GM23338 (cell line): ENCODE results near the gene PARP11. TPM values are rescaled to one million over a fixed set of nuclear protein-coding genes. Genes with fewer than 3 reads are reported as not detected.

Experiments
- EZH2phosphoT487 ChIP-seq: fragments of 200-600 bp; sonication (generic); IDR thresholded peaks from one replicate; pipeline ENCODE4 v1.8.1; 2018; ENCODE audit warnings: antibody characterized with exemption; ENCODE audit not compliant: unreplicated experiment
- ZNF331 ChIP-seq: fragments of 250-450 bp; sonication (Bioruptor Pico); IDR thresholded peaks from 2 replicates; pipeline ENCODE4 v1.5.0; 2020; ENCODE audit warnings: low read depth, mild to moderate bottlenecking, moderate library complexity
- ZNF462 ChIP-seq: fragments of 250-450 bp; sonication (Bioruptor Pico); IDR thresholded peaks from 2 replicates; pipeline ENCODE4 v1.5.0; 2020; ENCODE audit warnings: mild to moderate bottlenecking, moderate library complexity
- polyA plus RNA-seq: library from polyadenylated mRNA; unstranded; fragments of >200 nt; fragmentation: Nextera tagmentation; extraction: Ambion mirVana; gene quantifications from 2 replicates; pipeline ENCODE4 v1.2.1, GENCODE V29; 2016
- total RNA-seq: library from RNA; depleted of rRNA; stranded (reverse); fragments of >200 nt; shearing (Covaris generic); gene quantifications from 2 replicates; pipeline ENCODE4 v1.2.3, GENCODE V29; 2014; rRNA removed

The PARP11 gene
- total and polyA plus RNA-seq, 2 experiments from 2014 or later, result 4.8 to 11.5 TPM

DNA sequence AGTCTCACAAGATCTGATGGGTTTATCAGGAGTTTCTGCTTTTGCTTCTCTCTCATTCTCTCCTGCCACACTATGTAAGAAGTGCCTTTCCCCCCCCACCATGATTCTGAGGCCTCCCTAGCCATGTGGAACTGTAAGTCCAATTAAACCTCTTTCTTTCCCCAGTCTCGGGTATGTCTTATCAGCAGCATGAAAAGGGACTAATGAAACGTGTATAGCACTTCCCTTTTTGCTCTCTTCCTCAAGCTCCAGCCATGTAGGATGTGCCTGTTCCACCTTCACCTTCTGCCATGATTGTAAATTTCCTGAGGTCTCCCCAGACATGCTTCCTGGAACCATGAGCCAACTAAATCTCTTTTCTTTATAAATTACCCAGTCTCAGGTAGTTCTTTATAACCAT, 113.3 kb downstream of the PARP11 start (continued):
- TF ChIP-seq EZH2phosphoT487 (no peak), ZNF462 (CRISPR knock-in tag) (no peak), ZNF331 (no peak)

Other genes starting within 250 kb of the PARP11 start
- 3.0 and 3.4 TPM in 2 replicates for gene CRACR2A, start 120.3 kb downstream of the PARP11 start, total RNA-seq
- 1.4 and 1.5 TPM in 2 replicates for gene CRACR2A, start 120.3 kb downstream of the PARP11 start, polyA plus RNA-seq